Measurements from ENCODE around the gene COL12A1. TPM values are rescaled to one million over a fixed set of nuclear protein-coding genes. Genes with fewer than 3 reads are reported as not detected.

Gene COL12A1
- total and polyA plus RNA-seq, 2 experiments from 2014 or later: 0.39 to 6.3 TPM

DNA sequence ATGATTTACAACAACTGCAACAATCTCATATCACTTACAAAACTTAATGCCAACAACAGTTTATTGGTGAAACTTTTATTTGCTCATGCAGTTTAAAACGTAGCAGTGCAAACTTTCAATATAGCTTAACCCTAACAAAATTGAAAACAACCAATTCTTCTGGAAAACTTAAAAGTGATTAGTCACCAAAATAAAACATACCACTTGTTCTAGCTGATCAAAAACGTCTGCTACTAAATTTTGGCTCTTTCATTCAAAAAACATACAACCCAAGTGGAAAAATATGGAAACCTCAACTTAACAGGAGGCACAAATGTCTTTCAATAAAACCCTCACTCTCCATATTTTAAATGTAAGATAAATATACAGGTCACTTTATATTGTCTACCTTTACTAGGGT lies 39.6 kb downstream of the COL12A1 start:
- Mint-ChIP-seq H3K36me3 (ENCODE audit: low read depth) (no peaks in the 10 kb centered on the region), H3K9me3 (no peaks in the 10 kb centered on the region), H3K4me3 (no peak overlapping the region), H3K4me1 (peaks cover 20% of the 10 kb centered on the region; the same call in 2 of the 3 replicates), H3K27ac (no peak overlapping the region), H3K27me3 (ENCODE audit: insufficient read depth, low read depth, poor library complexity) (peaks cover 3% of the 10 kb centered on the region)
- ATAC-seq (no peak), DNase-seq (ENCODE audit: low spot score) (no peak)
- H3K27ac ChIP-seq (ENCODE audit: low read depth): no peak overlapping the region
- TF ChIP-seq ZNF331 (CRISPR knock-in tag; IDR thresholded peaks at IDR 0.05; ENCODE audit: low read depth): no peak
- TF ChIP-seq ZNF114 (CRISPR knock-in tag; IDR thresholded peaks at IDR 0.05): no peak
- TF ChIP-seq, protein P1, sequence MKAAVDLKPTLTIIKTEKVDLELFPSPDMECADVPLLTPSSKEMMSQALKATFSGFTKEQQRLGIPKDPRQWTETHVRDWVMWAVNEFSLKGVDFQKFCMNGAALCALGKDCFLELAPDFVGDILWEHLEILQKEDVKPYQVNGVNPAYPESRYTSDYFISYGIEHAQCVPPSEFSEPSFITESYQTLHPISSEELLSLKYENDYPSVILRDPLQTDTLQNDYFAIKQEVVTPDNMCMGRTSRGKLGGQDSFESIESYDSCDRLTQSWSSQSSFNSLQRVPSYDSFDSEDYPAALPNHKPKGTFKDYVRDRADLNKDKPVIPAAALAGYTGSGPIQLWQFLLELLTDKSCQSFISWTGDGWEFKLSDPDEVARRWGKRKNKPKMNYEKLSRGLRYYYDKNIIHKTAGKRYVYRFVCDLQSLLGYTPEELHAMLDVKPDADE (IDR thresholded peaks at IDR 0.05): no peak
- no peak for TF ChIP-seq EZH2 (IDR thresholded peaks at IDR 0.05; ENCODE audit: low read depth, unreplicated experiment)
- no peak for TF ChIP-seq CREB1 (CRISPR knock-in tag; IDR thresholded peaks at IDR 0.05; ENCODE audit: low read depth)
- TF ChIP-seq POLR2AphosphoS5 (IDR thresholded peaks at IDR 0.05; ENCODE audit: low read depth): no peak
- TF ChIP-seq CTCF (conservative IDR thresholded peaks at IDR 0.05; ENCODE audit: low read depth in 2 of 2): no peak
- no peak for TF ChIP-seq JUNB (IDR thresholded peaks at IDR 0.05; ENCODE audit: unreplicated experiment)
- no peak for TF ChIP-seq STAT1 (IDR thresholded peaks at IDR 0.05; ENCODE audit: unreplicated experiment)
- TF ChIP-seq NANOG (IDR thresholded peaks at IDR 0.05; ENCODE audit: borderline replicate concordance): no peak
- TF ChIP-seq, protein P2, sequence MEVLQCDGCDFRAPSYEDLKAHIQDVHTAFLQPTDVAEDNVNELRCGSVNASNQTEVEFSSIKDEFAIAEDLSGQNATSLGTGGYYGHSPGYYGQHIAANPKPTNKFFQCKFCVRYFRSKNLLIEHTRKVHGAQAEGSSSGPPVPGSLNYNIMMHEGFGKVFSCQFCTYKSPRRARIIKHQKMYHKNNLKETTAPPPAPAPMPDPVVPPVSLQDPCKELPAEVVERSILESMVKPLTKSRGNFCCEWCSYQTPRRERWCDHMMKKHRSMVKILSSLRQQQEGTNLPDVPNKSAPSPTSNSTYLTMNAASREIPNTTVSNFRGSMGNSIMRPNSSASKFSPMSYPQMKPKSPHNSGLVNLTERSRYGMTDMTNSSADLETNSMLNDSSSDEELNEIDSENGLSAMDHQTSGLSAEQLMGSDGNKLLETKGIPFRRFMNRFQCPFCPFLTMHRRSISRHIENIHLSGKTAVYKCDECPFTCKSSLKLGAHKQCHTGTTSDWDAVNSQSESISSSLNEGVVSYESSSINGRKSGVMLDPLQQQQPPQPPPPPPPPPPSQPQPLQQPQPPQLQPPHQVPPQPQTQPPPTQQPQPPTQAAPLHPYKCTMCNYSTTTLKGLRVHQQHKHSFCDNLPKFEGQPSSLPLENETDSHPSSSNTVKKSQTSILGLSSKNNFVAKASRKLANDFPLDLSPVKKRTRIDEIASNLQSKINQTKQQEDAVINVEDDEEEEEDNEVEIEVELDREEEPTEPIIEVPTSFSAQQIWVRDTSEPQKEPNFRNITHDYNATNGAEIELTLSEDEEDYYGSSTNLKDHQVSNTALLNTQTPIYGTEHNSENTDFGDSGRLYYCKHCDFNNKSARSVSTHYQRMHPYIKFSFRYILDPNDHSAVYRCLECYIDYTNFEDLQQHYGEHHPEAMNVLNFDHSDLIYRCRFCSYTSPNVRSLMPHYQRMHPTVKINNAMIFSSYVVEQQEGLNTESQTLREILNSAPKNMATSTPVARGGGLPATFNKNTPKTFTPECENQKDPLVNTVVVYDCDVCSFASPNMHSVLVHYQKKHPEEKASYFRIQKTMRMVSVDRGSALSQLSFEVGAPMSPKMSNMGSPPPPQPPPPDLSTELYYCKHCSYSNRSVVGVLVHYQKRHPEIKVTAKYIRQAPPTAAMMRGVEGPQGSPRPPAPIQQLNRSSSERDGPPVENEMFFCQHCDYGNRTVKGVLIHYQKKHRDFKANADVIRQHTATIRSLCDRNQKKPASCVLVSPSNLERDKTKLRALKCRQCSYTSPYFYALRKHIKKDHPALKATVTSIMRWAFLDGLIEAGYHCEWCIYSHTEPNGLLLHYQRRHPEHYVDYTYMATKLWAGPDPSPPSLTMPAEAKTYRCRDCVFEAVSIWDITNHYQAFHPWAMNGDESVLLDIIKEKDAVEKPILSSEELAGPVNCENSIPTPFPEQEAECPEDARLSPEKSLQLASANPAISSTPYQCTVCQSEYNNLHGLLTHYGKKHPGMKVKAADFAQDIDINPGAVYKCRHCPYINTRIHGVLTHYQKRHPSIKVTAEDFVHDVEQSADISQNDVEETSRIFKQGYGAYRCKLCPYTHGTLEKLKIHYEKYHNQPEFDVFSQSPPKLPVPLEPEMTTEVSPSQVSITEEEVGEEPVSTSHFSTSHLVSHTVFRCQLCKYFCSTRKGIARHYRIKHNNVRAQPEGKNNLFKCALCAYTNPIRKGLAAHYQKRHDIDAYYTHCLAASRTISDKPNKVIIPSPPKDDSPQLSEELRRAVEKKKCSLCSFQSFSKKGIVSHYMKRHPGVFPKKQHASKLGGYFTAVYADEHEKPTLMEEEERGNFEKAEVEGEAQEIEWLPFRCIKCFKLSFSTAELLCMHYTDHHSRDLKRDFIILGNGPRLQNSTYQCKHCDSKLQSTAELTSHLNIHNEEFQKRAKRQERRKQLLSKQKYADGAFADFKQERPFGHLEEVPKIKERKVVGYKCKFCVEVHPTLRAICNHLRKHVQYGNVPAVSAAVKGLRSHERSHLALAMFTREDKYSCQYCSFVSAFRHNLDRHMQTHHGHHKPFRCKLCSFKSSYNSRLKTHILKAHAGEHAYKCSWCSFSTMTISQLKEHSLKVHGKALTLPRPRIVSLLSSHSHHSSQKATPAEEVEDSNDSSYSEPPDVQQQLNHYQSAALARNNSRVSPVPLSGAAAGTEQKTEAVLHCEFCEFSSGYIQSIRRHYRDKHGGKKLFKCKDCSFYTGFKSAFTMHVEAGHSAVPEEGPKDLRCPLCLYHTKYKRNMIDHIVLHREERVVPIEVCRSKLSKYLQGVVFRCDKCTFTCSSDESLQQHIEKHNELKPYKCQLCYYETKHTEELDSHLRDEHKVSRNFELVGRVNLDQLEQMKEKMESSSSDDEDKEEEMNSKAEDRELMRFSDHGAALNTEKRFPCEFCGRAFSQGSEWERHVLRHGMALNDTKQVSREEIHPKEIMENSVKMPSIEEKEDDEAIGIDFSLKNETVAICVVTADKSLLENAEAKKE (CRISPR knock-in tag; IDR thresholded peaks at IDR 0.05): no peak
- TF ChIP-seq, protein P3, sequence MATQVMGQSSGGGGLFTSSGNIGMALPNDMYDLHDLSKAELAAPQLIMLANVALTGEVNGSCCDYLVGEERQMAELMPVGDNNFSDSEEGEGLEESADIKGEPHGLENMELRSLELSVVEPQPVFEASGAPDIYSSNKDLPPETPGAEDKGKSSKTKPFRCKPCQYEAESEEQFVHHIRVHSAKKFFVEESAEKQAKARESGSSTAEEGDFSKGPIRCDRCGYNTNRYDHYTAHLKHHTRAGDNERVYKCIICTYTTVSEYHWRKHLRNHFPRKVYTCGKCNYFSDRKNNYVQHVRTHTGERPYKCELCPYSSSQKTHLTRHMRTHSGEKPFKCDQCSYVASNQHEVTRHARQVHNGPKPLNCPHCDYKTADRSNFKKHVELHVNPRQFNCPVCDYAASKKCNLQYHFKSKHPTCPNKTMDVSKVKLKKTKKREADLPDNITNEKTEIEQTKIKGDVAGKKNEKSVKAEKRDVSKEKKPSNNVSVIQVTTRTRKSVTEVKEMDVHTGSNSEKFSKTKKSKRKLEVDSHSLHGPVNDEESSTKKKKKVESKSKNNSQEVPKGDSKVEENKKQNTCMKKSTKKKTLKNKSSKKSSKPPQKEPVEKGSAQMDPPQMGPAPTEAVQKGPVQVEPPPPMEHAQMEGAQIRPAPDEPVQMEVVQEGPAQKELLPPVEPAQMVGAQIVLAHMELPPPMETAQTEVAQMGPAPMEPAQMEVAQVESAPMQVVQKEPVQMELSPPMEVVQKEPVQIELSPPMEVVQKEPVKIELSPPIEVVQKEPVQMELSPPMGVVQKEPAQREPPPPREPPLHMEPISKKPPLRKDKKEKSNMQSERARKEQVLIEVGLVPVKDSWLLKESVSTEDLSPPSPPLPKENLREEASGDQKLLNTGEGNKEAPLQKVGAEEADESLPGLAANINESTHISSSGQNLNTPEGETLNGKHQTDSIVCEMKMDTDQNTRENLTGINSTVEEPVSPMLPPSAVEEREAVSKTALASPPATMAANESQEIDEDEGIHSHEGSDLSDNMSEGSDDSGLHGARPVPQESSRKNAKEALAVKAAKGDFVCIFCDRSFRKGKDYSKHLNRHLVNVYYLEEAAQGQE (IDR thresholded peaks at IDR 0.05; ENCODE audit: unreplicated experiment): no peak
- TF ChIP-seq EZH2phosphoT487 (IDR thresholded peaks at IDR 0.05; ENCODE audit: unreplicated experiment): no peak
- H3K9me2 ChIP-seq (ENCODE audit: insufficient read depth): no peaks in the 10 kb centered on the region
- H3K27me3 ChIP-seq (ENCODE audit: insufficient read depth): no peaks in the 10 kb centered on the region
- no peaks in the 10 kb centered on the region for H3F3A ChIP-seq (replicated peaks; ENCODE audit: low read depth)
- peaks cover 17% of the 10 kb centered on the region; the same call in 1 of the 2 replicates for H3K4me1 ChIP-seq (ENCODE audit: insufficient read depth)
- no peaks in the 10 kb centered on the region for H3K79me2 ChIP-seq (replicated peaks; ENCODE audit: insufficient read depth)
- H3K36me3 ChIP-seq (ENCODE audit: insufficient read depth): no peaks in the 10 kb centered on the region
- no peaks in the 10 kb centered on the region for H4K20me1 ChIP-seq (replicated peaks; ENCODE audit: insufficient read depth)
- H2AFZ ChIP-seq: no peak overlapping the region
- H3K4me2 ChIP-seq: no peak overlapping the region
- no peak overlapping the region for H3K4me3 ChIP-seq
